SK-N-SH (cell line): Measurements from ENCODE around the gene SCN4B. TPM values are rescaled to one million over a fixed set of nuclear protein-coding genes. Genes with fewer than 3 reads are reported as not detected.
"Not testable (repeated sequence)": the region's sequence is repeated elsewhere in the genome, so short reads cannot be mapped to it uniquely, and the experiment has no call there.

Experiments used
- CTCF ChIA-PET: fragments of 300-600, 350-600 bp; formaldehyde crosslinking; extraction: SDS; loops from one replicate; lab custom pipeline; 2021; lab: Yijun Ruan, JAX
- POLR2A ChIA-PET: fragments of 350-600 bp; sonication (Branson Sonifier 250); formaldehyde crosslinking; extraction: SDS; loops from one replicate; lab custom pipeline; 2020; ENCODE audit warnings: antibody characterized with exemption, inconsistent platforms; lab: Yijun Ruan, JAX
- DNase-seq: peaks from one replicate; pipeline ENCODE4 v3.0.0; 2012
- H2AFZ ChIP-seq: fragments of 200-600 bp; sonication (generic); 2 replicates; pipeline ENCODE4 v1.8.1; 2016; ENCODE audit warnings: antibody characterized with exemption, mild to moderate bottlenecking, low read depth
- H3F3A ChIP-seq: fragments of 200-600 bp; sonication (generic); replicated peaks from 2 replicates; pipeline ENCODE3; 2016; ENCODE audit warnings: antibody characterized with exemption, mild to moderate bottlenecking; ENCODE audit not compliant: insufficient read depth
- H3K27ac ChIP-seq, 2 experiments: fragments of 200-500 bp in 1 of 2; fragments of 200-600 bp in 1 of 2; sonication (Bioruptor generic) in 1 of 2; sonication (generic), shearing (Covaris generic) in 1 of 2; 2 replicates each; pipeline versions ENCODE4 v1.5.1 to v1.6.1; 2014 to 2016; ENCODE audit warnings: low read depth in 2 of 2, inconsistent platforms in 1 of 2, low read length in 1 of 2, mild to moderate bottlenecking in 1 of 2, mixed read lengths in 1 of 2
- H3K27me3 ChIP-seq: fragments of 200-600 bp; sonication (generic), shearing (Covaris generic); 2 replicates; pipeline ENCODE4 v1.6.1; 2016; ENCODE audit warnings: mixed run types; ENCODE audit not compliant: insufficient read depth
- H3K36me3 ChIP-seq, 2 experiments: fragments of 200-500 bp in 1 of 2; fragments of 200-600 bp in 1 of 2; sonication (Bioruptor generic) in 1 of 2; sonication (generic) in 1 of 2; replicated peaks in 1 of 2; 2 replicates each; pipeline versions ENCODE3 to v1.5.1; 2014 to 2016; ENCODE audit warnings: low read length in 1 of 2, mild to moderate bottlenecking in 1 of 2; ENCODE audit not compliant: insufficient read depth in 2 of 2, control insufficient read depth in 1 of 2
- H3K4me1 ChIP-seq, 2 experiments: fragments of 200-500 bp in 1 of 2; fragments of 200-600 bp in 1 of 2; sonication (Bioruptor generic) in 1 of 2; sonication (generic), shearing (Covaris generic) in 1 of 2; 2 replicates each; pipeline versions ENCODE4 v1.5.1 to v1.6.1; 2014 to 2016; ENCODE audit warnings: low read depth in 1 of 2, low read length in 1 of 2, mixed run types in 1 of 2; ENCODE audit not compliant: insufficient read depth in 2 of 2, control insufficient read depth in 1 of 2
- H3K4me2 ChIP-seq: fragments of 200-600 bp; sonication (generic), shearing (Covaris generic); 2 replicates; pipeline ENCODE4 v1.6.1; 2017; ENCODE audit warnings: mixed run types
- H3K4me3 ChIP-seq, 2 experiments: fragments of 200-500 bp in 1 of 2; fragments of 200-600 bp in 1 of 2; sonication (Bioruptor generic) in 1 of 2; sonication (generic), shearing (Covaris generic) in 1 of 2; 2 replicates each; pipeline versions ENCODE4 v1.5.1 to v1.8.1; 2014 to 2016; ENCODE audit warnings: low read depth in 2 of 2, inconsistent platforms in 1 of 2, low read length in 1 of 2, mild to moderate bottlenecking in 1 of 2, mixed read lengths in 1 of 2, moderate library complexity in 1 of 2
- H3K79me2 ChIP-seq: fragments of 200-600 bp; sonication (generic); 2 replicates; pipeline ENCODE4 v1.8.1; 2017; ENCODE audit warnings: mild to moderate bottlenecking; ENCODE audit not compliant: insufficient read depth
- H3K9ac ChIP-seq: fragments of 200-600 bp; sonication (generic); 2 replicates; pipeline ENCODE4 v1.6.1; 2017; ENCODE audit warnings: mixed run types
- H3K9me2 ChIP-seq: fragments of 200-600 bp; sonication (generic); 2 replicates; pipeline ENCODE4 v1.6.1; 2017; ENCODE audit warnings: mixed run types
- H3K9me3 ChIP-seq: fragments of 200-600 bp; sonication (generic); 2 replicates; pipeline ENCODE4 v1.6.1; 2017; ENCODE audit warnings: mixed run types, mild to moderate bottlenecking, moderate library complexity
- H4K20me1 ChIP-seq: fragments of 200-600 bp; sonication (generic); 2 replicates; pipeline ENCODE4 v1.6.1; 2017; ENCODE audit warnings: mild to moderate bottlenecking, mixed run types; ENCODE audit not compliant: insufficient read depth
- EP300 ChIP-seq, 2 experiments: IDR thresholded peaks; 2 replicates each; pipeline versions ENCODE4 v1.4.0 to v1.6.1; 2012; ENCODE audit warnings: borderline replicate concordance in 1 of 2, low read depth in 1 of 2, low read length in 1 of 2
- EZH2phosphoT487 ChIP-seq: fragments of 200-600 bp; sonication (generic); IDR thresholded peaks from 2 replicates; pipeline ENCODE4 v1.6.1; 2017; ENCODE audit warnings: low read depth, mixed run types, mild to moderate bottlenecking, antibody characterized with exemption, moderate library complexity, borderline replicate concordance
- FOSL2 ChIP-seq: IDR thresholded peaks from 2 replicates; pipeline ENCODE4 v1.4.0; 2012; ENCODE audit warnings: low read depth, mild to moderate bottlenecking, moderate library complexity, borderline replicate concordance
- MAX ChIP-seq: IDR thresholded peaks from 2 replicates; pipeline ENCODE4 v1.4.0; 2012; ENCODE audit warnings: low read depth
- NFIC ChIP-seq: IDR thresholded peaks from 2 replicates; pipeline ENCODE4 v1.4.0; 2012; ENCODE audit warnings: borderline replicate concordance
- RFX5 ChIP-seq: IDR thresholded peaks from 2 replicates; pipeline ENCODE4 v1.6.1; 2012; ENCODE audit warnings: mild to moderate bottlenecking, improper control_type of control experiment, low read length
- YY1 ChIP-seq: IDR thresholded peaks from 2 replicates; pipeline ENCODE4 v1.4.0; 2012; ENCODE audit warnings: low read depth, mild to moderate bottlenecking
- WGBS: methylation state at CpG from one replicate; pipeline ENCODE4 v1.1.6; 2017; ENCODE audit warnings: low lambda C conversion rate; 5-methylcytosine and 5-hydroxymethylcytosine counted together
- polyA plus RNA-seq, 3 experiments: library from polyadenylated mRNA; depleted of rRNA; stranded (reverse); fragments of >200 nt; gene quantifications; 2 replicates each; pipeline ENCODE4 v1.2.3, GENCODE V29; 2012

Gene SCN4B
- polyA plus RNA-seq, 1 of the 3 experiments (the other 2 are of a cell fraction), result 1.2 TPM

GRCh38 chr11:118194835-118195627, 42.4 kb upstream of the SCN4B start:
- H3K9me2 ChIP-seq, result no peaks in the 10 kb centered on the region
- CTCF ChIA-PET, result interaction anchor here (3.1 kb wide), 1 partner anchor 24 kb away, joined by 9 read pairs; no protein-coding TSS in a partner anchor
- peaks cover 0 to 7% of the 10 kb centered on the region in 2 experiments; a peak in 1 of 4 replicates for H3K4me1 ChIP-seq
- TF ChIP-seq YY1, result no peak
- no peak for TF ChIP-seq NFIC
- TF ChIP-seq EZH2phosphoT487, result no peak
- TF ChIP-seq EP300 (IDR thresholded peaks at IDR 0.05; ENCODE audit: borderline replicate concordance in 1 of 2, low read depth in 1 of 2, low read length in 1 of 2), result no peak
- no peak for TF ChIP-seq FOSL2
- TF ChIP-seq MAX, result no peak
- H3K4me3 ChIP-seq, result no peak overlapping the region
- no peak overlapping the region for H3K4me2 ChIP-seq
- H3K27ac ChIP-seq, result no peak overlapping the region
- H3K79me2 ChIP-seq, result no peaks in the 10 kb centered on the region
- no peak overlapping the region for H2AFZ ChIP-seq
- peaks cover 29% of the 10 kb centered on the region; the same call in 1 of the 2 replicates for H3K27me3 ChIP-seq
- H3K9me3 ChIP-seq, result no peaks in the 10 kb centered on the region
- H3K9ac ChIP-seq, result no peak overlapping the region
- 29% methylated on average over 10 of the region's 10 CpGs for WGBS
- no peaks in the 10 kb centered on the region for H3K36me3 ChIP-seq
- DNase-seq, result no peak
- H3F3A ChIP-seq, result no peaks in the 10 kb centered on the region
- POLR2A ChIA-PET, result no interaction called here
- H4K20me1 ChIP-seq, result no peaks in the 10 kb centered on the region

- Histone ChIP-seq H3K36me3 (no peaks in the 10 kb centered on the region), H3K27ac (no peak overlapping the region), H3K9me3 (no peaks in the 10 kb centered on the region), H3K4me1 (peaks cover 0 to 7% of the 10 kb centered on the region in 2 experiments; a peak in 1 of 4 replicates), H3K9ac (no peak overlapping the region)
- CTCF ChIA-PET, result interaction anchor here (1.0 to 3.1 kb wide), 2 partner anchors 23 to 159 kb away, joined by 4 to 9 read pairs; no protein-coding TSS in a partner anchor
- no peak for DNase-seq
- TF ChIP-seq RFX5, result no peak
- TF ChIP-seq, all 33 proteins: peak for 0
- H3K9me2 ChIP-seq, result no peaks in the 10 kb centered on the region
- H3K27me3 ChIP-seq, result peaks cover 26% of the 10 kb centered on the region; the same call in 1 of the 2 replicates
- no peaks in the 10 kb centered on the region for H3K79me2 ChIP-seq
- POLR2A ChIA-PET, result no interaction called here
- H3K4me2 ChIP-seq, result no peak overlapping the region
- 46% methylated on average over 6 of the region's 6 CpGs for WGBS
- no peaks in the 10 kb centered on the region for H3F3A ChIP-seq
- no peak overlapping the region for H2AFZ ChIP-seq
- no peaks in the 10 kb centered on the region for H4K20me1 ChIP-seq
- H3K4me3 ChIP-seq, result no peak overlapping the region
These were observed 41.4 kb upstream of the SCN4B start for GRCh38 chr11:118193910-118194566.

GRCh38 chr11:118192817-118193216, 40.2 kb upstream of the SCN4B start:
- CTCF ChIA-PET, H3K4me2 ChIP-seq: not testable (repeated sequence)

GRCh38 chr11:118190942-118191506, 38.4 kb upstream of the SCN4B start:
- H3K4me3 ChIP-seq, H4K20me1 ChIP-seq, H3F3A ChIP-seq, H3K79me2 ChIP-seq, H3K4me1 ChIP-seq, H3K27ac ChIP-seq, H3K36me3 ChIP-seq, CTCF ChIA-PET, H3K9me2 ChIP-seq, DNase-seq, H3K4me2 ChIP-seq, H3K9ac ChIP-seq, H3K9me3 ChIP-seq, H2AFZ ChIP-seq, POLR2A ChIA-PET: not testable (repeated sequence)
- 76% methylated on average over 2 of the region's 2 CpGs for WGBS
- H3K27me3 ChIP-seq, result peaks cover 31% of the 10 kb centered on the region; the same call in 1 of the 2 replicates

More at GRCh38 chr11:118192817-118193216, 40.2 kb upstream of the SCN4B start:
- H3K4me1 ChIP-seq, H3K27ac ChIP-seq, DNase-seq, H3F3A ChIP-seq, H3K9ac ChIP-seq, H2AFZ ChIP-seq, H4K20me1 ChIP-seq, H3K9me2 ChIP-seq, H3K36me3 ChIP-seq, H3K79me2 ChIP-seq, H3K4me3 ChIP-seq, POLR2A ChIA-PET, H3K9me3 ChIP-seq: not testable (repeated sequence)
- WGBS, result 58% methylated on average over 5 of the region's 5 CpGs
- H3K27me3 ChIP-seq, result peaks cover 26% of the 10 kb centered on the region; the same call in 1 of the 2 replicates
